ENCODE measurements around the gene CTAG2.
"Not testable (repeated sequence)": the region's sequence is repeated elsewhere in the genome, so short reads cannot be mapped to it uniquely, and the experiment has no call there.

Gene CTAG2

GRCh38 chrX:154650221-154650510 is 3.2 kb downstream of the CTAG2 start:
- POLR2A ChIA-PET: no interaction called here
- no peak overlapping the region for H3K4me3 ChIP-seq (ENCODE audit: low read depth, low read length)
- DNase-seq (ENCODE audit: low read depth, low spot score): no peak
- TF ChIP-seq, protein P1, sequence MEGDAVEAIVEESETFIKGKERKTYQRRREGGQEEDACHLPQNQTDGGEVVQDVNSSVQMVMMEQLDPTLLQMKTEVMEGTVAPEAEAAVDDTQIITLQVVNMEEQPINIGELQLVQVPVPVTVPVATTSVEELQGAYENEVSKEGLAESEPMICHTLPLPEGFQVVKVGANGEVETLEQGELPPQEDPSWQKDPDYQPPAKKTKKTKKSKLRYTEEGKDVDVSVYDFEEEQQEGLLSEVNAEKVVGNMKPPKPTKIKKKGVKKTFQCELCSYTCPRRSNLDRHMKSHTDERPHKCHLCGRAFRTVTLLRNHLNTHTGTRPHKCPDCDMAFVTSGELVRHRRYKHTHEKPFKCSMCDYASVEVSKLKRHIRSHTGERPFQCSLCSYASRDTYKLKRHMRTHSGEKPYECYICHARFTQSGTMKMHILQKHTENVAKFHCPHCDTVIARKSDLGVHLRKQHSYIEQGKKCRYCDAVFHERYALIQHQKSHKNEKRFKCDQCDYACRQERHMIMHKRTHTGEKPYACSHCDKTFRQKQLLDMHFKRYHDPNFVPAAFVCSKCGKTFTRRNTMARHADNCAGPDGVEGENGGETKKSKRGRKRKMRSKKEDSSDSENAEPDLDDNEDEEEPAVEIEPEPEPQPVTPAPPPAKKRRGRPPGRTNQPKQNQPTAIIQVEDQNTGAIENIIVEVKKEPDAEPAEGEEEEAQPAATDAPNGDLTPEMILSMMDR (IDR thresholded peaks at IDR 0.05; ENCODE audit: insufficient read depth, low read length, missing control alignments): no peak
- CTCF ChIA-PET: no interaction called here

DNA sequence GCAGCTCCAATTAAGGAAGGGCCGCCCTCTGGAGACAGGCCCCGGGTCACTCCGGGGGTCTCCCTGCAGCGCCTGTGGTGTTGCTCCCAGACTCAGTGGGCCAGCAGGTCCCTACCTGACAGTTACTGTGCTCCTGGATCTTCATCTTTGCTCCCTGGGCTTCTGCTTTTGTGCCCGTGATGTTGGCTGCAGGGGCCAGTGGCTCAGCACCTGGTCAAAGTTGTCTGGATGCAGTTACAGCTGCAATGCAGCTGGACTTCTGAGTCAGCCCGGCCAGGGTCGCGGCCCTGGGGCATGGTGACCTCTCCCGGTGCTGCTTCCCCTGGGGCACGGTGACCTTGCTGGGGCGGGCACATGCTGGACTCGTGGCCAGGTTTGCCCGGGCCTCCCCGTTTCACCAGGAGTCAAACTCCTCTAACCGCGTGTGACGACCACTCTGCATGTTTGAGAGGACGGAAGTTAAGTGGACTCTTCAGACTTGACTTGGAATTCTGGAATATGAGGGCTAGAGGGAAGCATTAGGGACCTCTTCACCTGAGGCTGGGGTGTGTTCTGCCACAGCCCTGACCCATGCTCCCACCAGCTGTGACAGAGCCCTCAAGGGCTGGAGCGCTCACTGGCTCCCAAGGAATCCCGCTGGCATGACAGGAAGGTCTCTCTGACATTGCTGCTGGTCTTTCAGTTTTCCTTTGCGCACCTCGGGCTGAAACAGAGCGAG is 3.7 kb downstream of the CTAG2 start:
- ChIA-PET POLR2A (no interaction called here), CTCF (no interaction called here)
- no peak overlapping the region for H3K4me3 ChIP-seq (ENCODE audit: low read depth, low read length)
- TF ChIP-seq, protein P1 (IDR thresholded peaks at IDR 0.05; ENCODE audit: insufficient read depth, low read length, missing control alignments): no peak
- DNase-seq (ENCODE audit: low read depth, low spot score): no peak

DNA sequence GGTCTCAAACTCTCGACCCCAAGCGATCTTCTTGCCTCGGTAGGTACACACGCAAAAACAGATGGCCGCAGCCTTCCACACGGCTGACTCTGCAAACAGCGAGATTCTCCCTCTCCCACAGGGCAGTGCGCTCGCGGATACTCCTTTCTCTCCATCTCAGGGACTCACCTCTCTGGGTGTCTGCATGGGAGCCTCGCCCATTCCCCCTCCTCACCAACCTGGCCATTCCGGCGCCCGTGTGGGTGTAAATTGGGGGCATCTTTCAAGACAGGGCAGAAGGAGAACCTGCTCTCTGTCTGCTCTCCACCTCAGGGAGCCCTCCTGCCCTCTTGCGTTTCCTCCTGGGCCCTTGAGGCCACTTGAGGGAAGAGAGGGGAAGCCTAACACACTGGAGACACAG is 4.4 kb downstream of the CTAG2 start:
- CTCF ChIA-PET: no interaction called here
- POLR2A ChIA-PET: no interaction called here
- no peak for DNase-seq (ENCODE audit: low read depth, low spot score)
- H3K4me3 ChIP-seq (ENCODE audit: low read depth, low read length): no peak overlapping the region
- TF ChIP-seq, protein P1 (IDR thresholded peaks at IDR 0.05; ENCODE audit: insufficient read depth, low read length, missing control alignments): no peak

GRCh38 chrX:154645745-154646378 is 7.5 kb downstream of the CTAG2 start:
- DNase-seq (ENCODE audit: low read depth, low spot score); H3K4me3 ChIP-seq (ENCODE audit: low read depth, low read length); CTCF ChIA-PET; POLR2A ChIA-PET: not testable (repeated sequence)

DNA sequence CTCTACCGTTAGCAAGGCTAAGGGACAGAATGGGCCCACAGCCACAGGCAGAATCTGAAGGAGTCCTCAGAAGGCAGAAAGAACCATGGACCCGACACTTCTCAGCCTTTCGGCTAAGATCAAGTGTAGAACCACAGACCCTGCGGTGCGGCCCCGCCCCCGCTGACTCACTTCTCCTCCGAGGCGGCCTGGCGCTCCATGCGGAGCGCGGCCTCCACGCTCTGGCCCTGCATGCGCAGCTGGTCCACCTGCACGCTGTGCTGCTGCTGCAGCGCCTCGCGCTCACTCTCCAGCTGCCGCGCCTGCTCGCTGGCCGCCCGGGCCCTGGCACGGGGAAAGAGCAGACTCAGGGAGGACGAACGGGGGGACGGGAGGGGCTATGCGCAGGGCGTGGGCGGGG is 9.7 kb downstream of the CTAG2 start:
- H3K4me3 ChIP-seq (ENCODE audit: low read depth, low read length); POLR2A ChIA-PET; CTCF ChIA-PET; DNase-seq (ENCODE audit: low read depth, low spot score): not testable (repeated sequence)

DNA sequence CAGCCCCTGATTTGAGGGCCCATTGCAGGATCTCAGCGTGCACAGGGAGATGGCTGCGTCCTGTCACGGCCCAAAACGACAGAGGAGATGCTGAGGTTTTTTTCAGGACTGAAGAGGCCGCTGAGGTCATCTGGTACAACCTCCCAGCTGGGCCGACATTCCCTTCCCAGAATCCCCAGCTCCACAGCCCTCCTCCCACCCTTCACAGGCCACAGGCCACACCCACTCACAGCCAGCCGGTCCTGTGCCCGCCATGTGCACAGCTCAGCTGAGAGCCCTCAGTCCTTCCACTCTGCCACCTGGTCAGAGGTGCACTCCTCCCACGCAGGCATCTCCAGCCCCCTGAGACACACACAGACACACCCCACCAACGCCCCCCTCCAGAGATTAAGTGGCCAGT is 11.6 kb downstream of the CTAG2 start:
- H3K4me3 ChIP-seq (ENCODE audit: low read depth, low read length); POLR2A ChIA-PET; DNase-seq (ENCODE audit: low read depth, low spot score); CTCF ChIA-PET: not testable (repeated sequence)

DNA sequence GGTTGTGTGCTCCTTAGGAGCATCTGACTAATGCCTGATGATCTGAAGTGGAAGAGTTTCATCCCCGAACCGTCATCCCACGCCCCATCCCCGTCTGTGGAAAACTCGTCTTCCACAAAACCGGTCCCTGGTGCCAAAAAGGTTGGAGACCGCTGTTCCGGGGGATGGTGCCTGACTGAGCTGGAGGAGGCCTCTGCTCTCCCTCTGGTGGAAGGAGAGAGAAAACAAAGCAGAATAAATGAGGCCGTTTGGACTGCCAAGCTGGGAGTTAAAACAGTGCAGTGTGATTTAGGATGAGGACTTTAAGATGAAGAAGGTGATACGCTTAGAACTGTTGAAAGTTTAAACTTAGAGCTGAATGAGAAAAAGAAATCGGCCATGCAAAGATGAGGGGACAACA is 19.7 kb downstream of the CTAG2 start:
- POLR2A ChIA-PET; DNase-seq (ENCODE audit: low read depth, low spot score); CTCF ChIA-PET; H3K4me3 ChIP-seq (ENCODE audit: low read depth, low read length): not testable (repeated sequence)

- CTCF ChIA-PET; POLR2A ChIA-PET; DNase-seq (ENCODE audit: low read depth, low spot score); H3K4me3 ChIP-seq (ENCODE audit: low read depth, low read length): not testable (repeated sequence)
Measured at GRCh38 chrX:154630949-154631348, 22.4 kb downstream of the CTAG2 start.

DNA sequence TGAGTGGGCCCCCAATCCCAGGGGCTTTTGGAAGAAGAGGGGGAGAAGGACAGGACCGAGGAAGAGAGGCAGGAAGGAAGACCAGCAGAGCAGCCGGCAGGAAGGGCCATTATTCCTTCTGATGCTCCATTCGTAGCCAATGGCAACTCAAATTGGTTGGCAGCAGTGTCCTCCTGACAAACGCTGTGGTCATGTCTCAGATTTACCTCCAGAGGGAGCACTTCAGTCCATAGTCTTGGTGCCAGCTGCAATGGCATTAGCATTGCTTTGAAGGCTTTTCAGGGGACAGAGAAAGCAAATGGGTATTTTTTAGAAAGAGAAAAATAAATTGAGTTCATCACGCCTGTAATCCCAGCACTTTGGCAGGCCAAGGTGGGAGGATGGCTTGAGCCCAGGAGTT is 24.4 kb downstream of the CTAG2 start:
- POLR2A ChIA-PET; H3K4me3 ChIP-seq (ENCODE audit: low read depth, low read length); CTCF ChIA-PET; DNase-seq (ENCODE audit: low read depth, low spot score): not testable (repeated sequence)

DNA sequence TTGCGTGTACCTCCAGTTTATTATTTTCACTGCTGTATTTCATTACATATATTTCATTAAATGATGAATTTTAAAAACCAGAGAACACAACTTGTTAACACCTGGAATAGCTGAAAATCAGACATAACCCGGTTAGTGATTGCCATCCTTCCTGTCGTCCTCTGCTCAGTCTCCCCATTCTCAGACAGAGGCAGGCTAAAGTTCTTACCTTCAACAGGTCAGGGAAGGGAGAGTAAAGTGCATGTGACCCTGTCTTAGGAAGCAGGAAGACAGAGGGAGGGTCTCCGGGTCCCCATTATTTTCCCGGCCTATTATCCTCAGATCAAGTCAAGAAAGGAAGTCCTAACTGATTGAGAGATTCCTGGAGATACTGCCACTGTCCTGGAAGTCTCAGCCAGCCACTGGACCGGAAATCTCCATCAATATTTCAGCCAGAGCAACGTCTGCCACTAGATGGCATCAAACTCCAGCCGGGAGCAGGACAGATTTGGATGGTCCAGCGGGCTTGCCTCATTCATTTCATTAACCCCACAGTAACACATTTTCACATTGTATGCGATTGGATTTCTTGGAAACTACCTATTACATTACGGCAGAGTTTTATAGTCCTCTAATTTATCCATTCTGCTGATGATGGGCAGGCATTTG is 32.5 kb downstream of the CTAG2 start:
- CTCF ChIA-PET; POLR2A ChIA-PET; H3K4me3 ChIP-seq (ENCODE audit: low read depth, low read length); DNase-seq (ENCODE audit: low read depth, low spot score): not testable (repeated sequence)

GRCh38 chrX:154619182-154619581 is 34.2 kb downstream of the CTAG2 start, which contains the start of gene CTAG1B:
TSS of gene CTAG1B (minus strand) at chrX:154619282. CDS start at chrX:154619218, 64 bp downstream.
- H3K4me3 ChIP-seq (ENCODE audit: low read depth, low read length); POLR2A ChIA-PET; CTCF ChIA-PET: not testable (repeated sequence)

DNA sequence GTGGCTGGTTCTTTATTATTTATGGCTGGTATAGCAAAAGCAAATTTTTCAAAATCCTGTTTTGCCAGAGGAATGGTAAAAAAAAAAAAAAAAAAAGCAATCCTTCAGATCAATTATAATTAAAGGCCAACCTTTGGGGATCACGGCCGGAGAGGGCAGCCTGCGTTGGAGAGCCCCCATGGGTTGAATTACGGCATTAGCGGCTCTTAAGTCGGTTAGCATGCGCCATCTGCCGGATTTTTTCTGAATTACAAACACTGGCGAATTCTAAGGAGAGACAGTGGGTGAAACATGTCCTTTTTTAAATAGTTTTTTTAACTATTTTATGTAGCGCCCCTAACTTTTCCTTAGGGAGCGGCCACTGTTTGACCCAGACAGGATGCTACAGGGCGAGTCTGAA is 39.8 kb downstream of the CTAG2 start:
- POLR2A ChIA-PET; CTCF ChIA-PET; DNase-seq (ENCODE audit: low read depth, low spot score); H3K4me3 ChIP-seq (ENCODE audit: low read depth, low read length): not testable (repeated sequence)

More at GRCh38 chrX:154619182-154619581, 34.2 kb downstream of the CTAG2 start, which contains the start of gene CTAG1B:
- not testable (repeated sequence) for DNase-seq (ENCODE audit: low read depth, low spot score)

GRCh38 chrX:154611146-154611545 is 42.2 kb downstream of the CTAG2 start:
- H3K4me3 ChIP-seq (ENCODE audit: low read depth, low read length); POLR2A ChIA-PET; DNase-seq (ENCODE audit: low read depth, low spot score): not testable (repeated sequence)
- CTCF ChIA-PET: interaction anchor here (0.9 to 1.8 kb wide), 2 partner anchors 12 to 15 kb away, joined by 3 to 6 read pairs; no protein-coding TSS in a partner anchor
